Measurements from ENCODE around the gene RAB5A.
"Not testable (repeated sequence)": the region's sequence is repeated elsewhere in the genome, so short reads cannot be mapped to it uniquely, and the experiment has no call there.

RAB5A gene

DNA sequence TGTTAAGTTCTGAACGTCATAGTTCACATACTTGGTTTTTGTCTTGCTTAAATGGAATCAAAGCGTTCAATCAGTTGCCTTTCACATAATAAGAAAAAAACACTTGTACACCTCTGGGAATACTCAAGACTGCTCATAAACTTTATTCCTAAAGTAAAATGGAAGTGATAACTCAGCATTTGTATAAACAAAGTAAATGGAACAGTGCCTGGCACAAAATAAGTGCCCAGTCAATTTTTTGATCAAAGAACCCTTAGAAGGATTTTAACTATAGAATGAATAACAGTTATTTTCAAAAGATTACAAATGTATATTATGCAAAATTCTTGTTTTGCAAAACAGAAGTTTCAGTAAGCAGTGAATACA is 1.3 kb downstream of the RAB5A start:
- no peak for DNase-seq

DNA sequence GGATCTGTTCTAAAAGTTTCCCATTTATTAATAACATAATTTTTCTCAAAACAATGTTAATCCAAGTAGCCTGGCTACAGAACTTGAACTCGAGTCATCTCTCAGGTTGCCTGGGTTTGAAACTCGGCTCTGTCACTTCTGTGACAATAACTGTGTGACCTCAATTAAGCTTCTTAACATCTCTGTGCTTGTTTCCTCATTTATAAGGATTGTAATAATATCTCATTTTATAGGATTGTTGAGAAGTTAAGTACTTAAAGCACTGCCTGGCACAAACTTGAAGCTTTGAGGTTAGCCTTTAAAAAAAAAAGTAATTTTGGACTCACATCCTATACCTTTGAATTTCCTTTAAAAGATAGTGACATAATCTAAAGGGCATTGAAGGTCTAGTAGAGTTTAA is 3.4 kb downstream of the RAB5A start:
- DNase-seq = no peak

DNA sequence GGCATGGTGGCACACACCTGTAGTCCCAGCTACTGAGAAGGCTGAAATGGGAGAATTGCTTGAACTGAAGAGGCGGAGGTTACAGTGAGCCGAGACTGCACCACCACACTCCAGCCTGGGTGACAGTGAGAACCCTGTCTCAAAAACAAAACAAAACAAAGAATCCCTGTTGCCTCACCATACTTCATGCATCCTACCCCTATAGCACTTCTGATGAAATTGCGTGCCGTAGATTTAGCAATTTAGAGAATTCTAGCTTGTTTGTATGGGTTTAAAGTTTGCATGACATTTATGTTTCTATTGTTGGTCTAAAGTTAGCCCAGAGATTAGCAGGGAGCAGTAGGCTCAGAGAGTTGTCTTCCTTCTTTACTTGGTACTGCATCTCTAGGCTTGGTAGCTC is 7.8 kb downstream of the RAB5A start:
- DNase-seq = no peak

DNA sequence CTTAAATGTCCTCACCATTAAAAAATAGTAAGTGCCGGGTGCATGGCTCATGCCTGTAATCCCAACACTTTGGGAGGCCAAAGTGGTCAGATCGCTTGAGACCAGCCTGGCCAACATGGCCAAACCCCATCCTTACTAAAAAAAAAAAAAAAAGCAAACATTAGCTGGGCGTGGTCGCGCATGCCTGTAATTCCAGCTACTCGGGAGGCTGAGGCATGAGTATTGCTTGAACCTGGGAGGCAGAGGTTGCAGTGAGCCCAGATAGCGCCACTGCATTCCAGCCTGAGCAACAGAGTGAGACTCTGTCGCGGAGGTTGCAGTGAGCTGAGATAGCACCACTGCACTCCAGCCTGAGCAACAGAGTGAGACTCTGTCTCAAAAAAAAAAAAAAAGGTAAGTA is 10.5 kb downstream of the RAB5A start:
- not testable (repeated sequence) for DNase-seq

DNA sequence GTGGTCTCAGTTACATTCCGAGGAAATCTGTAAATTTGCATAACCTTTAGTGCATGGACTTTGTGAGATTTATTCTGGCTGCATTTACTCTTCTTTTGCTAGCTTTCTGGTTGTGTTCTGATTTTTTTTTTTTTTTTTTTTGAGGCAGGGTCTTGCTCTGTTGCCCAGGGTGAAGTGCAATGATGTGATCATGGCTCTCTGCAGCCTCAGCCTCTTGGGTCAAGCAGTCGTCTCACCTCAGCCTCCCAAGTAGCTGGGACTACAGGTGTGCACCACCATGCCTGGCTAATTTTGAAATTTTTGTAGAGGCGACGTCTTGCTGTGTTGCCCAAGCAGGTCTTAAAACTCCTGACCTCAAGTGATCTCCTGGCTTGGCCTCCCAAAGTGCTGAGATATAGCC is 12.6 kb downstream of the RAB5A start:
- DNase-seq = no peak

DNA sequence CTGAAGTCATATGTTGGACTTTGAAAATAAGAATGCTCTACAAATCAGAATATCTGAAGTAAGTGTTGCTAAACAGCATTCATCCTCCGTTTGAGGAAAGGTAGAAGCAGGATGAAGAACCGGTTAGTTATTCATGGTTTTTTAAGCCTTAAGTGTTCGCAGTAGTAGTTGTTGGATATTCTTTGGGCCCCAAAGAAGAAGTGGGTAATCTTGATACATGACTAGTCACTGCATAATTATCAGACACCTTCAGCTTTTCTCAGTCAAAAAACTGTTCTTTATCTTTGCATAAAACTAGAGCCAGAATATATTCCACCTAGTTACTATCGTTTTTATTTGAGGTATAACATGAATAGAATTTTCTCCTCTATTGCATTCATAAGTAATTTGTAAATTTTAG is 13.8 kb downstream of the RAB5A start:
- DNase-seq = no peak

DNA sequence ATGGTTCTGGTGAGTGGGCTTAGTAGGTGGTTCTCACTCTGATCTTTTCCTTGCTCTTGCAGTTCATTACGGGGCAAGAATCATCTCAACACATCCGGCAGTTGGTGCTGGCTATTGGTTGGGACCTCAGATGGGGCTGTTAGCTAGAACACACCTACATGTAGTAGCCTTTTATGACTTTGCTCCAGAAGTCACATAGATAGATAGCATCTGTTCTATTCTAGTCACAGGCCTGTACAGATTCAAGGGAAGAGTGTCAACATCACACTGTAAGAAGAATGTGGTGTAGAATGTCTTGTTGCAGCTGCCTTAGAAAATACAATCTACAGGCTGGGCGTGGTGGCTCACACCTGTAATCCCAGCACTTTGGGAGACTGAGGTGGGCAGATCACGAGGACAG is 15.1 kb downstream of the RAB5A start:
- DNase-seq = no peak

DNA sequence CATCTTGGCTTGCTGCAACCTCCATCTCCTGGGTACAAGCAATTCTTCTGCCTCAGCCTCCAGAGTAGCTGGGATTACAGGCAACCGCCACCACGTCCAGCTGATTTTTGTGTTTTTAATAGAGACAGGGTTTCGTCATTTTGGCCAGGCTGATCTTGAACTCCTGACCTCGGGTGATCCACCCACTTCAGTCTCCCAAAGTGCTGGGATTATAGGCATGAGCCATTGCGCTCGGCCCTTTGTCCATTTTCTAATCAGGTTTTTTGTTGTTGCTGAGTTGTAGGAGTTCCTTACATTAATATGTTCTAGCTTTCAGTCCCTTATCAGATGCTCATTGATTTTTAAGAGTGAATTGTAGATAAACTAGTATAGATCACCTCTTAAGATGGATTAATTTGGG is 20.3 kb downstream of the RAB5A start:
- no peak for DNase-seq

DNA sequence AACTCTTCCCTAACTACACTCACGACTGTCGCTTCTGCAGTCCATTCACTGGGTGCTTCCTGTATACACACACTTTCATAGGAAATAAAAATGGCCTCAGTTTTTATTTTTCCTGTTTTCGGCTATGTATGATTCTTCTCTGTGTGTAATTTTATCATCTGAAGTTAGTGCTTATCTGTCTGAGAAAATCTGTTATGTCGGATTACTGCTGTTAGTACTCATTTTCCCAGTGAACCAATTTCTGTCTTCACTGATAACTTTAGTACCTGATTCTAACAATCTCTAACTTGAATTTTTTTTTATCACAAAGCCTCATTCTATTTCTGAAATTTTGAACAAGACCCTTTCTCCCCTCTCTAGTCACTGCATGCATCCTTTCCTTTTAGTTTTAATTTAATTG is 20.9 kb downstream of the RAB5A start:
- DNase-seq = no peak

DNA sequence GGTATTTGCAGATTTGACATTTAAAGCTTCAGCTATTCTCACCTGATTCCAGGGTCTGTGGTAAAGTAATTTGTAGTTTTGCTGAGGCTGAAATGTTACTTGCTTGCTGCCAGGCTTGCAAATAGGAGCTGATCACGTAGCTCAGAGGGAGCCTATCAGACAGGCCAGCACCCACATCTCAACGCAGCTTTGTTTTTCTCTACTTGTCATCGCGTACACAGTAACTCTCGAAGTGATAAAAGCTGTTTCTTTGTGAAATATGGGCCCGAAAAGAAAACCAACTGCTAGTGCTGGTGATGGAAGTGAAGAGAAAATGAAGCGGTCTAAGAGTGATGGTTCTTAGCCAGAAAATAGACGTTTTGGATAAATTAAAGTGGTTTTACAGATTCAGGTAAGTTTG is 23.4 kb downstream of the RAB5A start:
- DNase-seq = no peak

DNA sequence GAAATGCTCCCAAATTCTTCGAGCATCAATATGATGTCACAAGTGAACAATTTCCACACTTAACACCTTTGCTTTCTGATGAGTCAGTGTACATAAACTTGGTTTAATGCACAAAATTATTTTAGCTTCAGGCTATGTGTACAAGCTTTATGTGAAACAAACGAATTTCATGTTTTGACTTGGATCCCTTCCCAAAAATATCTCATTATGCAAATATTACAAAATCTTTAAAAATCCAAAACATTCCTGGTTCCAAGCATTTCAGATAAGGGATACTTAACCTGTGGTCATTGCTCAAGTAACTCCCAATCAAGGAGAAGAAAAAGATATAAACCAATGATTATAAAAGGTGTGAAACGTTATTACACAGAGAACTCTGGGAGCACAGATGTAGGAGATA is 25.2 kb downstream of the RAB5A start:
- DNase-seq = no peak

DNA sequence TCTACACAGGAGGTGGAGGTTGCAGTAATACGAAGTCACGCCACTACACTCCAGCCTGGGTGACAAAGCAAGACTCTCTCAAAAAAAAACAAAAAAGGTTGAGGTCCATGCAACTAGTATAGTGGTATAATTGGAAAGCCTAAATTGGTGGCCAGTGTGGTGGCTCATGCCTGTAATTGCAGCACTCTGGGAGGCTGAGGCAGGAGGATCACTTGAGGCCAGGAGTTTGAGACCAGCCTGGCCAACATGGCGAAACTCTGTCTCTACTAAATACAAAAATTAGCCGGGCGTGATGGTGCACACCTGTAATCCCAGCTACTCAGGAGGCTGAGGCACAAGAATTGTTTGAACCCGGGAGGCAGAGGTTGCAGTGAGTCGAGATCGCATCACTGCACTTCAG is 42.0 kb downstream of the RAB5A start:
- DNase-seq = not testable (repeated sequence)

DNA sequence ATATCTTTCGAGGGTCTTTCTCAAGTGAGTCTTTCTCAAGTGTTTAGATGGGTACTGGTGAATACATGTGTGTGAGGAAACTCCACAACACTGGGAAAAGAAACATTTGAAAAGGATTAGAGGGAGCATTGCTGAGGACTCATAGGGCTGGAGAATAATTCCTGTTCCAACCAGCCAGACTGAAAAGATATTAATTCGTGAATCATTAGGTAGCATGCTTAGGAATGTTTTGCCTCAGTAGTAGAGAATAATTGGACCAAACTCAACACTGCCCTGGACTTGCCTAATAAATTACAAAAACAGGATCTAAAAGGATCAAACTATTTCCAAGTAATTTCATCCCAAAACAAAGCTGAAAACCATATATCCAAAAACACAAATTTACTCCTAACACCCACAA is 47.9 kb downstream of the RAB5A start:
- no peak for DNase-seq

DNA sequence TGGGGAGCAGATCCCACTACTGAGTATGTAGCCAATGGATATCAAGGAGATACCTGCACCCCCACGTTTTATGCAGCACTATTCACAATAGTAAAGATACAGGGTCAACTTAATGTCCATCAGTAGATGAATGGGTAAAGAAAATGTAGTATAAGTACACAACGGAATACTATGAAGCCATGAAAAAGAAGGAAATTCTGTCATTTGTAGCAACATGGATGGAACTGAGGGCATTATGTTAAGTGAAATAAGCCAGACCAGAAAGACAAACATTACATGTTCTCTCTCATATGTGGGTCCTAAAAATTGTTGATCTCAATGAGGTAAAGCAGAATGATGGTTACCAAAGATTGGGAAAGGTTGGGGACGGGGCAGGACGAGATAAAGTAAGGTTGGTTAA is 50.6 kb downstream of the RAB5A start:
- no peak for DNase-seq

DNA sequence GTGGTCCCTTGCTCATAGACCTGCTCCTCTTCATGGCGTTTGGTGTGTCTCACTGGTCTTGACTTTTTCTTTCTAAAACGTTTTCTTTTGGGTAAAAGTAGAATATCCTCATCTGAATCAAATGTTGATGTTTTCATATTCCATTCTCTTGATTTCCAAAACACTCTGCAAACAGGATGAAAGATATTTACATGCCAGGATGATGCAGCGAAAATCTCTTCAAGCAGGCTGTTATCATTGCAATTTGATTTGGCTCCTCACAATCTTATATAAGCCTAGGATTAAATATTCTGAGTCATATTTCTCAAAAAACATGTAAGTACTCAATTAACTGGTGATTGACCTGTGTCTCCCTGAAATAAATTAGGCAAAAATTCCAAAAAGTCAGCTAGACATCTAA is 55.0 kb downstream of the RAB5A start:
- no peak for DNase-seq

DNA sequence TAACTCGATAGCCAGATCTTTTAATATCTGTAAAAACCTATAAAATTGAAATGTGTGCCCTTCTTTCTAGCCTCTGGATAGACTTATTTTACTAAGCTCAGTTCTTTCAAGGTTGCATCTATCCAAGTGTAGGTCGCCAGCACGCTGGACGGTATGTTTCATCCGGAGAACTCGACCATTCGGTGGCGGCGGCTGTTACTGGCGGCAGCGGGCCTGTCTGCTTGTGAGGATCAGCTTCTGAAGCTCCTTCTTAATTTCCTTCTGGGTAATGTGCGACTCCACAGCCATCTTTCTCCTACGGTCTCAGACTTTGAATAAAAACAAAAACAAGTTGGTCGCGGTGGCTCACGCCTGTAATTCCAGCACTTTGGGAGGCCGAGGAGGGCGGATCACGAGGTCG is 61.1 kb downstream of the RAB5A start:
- no peak for DNase-seq

DNA sequence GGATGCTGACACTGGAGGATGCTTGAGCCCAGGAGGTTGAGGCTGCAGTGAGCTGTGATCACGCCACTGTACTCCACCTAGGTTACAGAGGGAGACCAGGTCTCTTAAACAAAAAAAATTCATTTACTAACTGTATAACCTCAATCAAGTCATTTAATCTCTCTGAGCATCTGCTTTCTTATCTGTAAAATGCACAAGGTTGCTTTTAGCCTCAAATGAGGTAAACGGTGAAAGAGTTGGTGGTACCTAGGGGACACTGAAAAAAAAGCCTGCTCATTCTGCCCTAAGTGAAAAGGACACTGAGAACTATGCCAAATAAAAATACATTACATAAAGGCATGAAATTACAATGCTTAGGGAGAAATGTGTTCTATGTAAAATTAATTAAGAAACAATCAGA is 61.7 kb downstream of the RAB5A start:
- DNase-seq = no peak

DNA sequence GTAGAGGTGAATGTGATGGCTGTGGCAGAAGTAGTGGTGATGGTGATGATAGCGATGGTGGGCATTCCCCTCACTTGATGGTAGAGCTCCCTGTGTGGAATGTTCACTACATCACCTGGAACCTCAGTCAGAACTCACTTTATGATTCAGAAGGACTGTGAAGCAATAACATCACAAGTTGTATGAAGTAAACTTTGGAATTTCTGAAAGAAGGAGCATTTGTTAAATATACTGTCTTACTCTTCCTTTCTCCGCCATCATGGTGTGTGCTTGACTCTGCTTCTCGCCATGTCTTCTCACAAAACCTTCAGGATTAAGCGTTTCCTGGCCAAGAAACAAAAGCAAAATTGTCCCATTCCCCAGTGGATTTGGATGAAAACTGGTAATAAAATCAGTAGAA is 65.3 kb downstream of the RAB5A start, which contains the start of gene PP2D1:
Gene PP2D1, minus strand, starts transcription at position 101 of the 400 bp plus-strand sequence. CDS start 192 bp downstream, outside the sequence.
- DNase-seq = no peak

DNA sequence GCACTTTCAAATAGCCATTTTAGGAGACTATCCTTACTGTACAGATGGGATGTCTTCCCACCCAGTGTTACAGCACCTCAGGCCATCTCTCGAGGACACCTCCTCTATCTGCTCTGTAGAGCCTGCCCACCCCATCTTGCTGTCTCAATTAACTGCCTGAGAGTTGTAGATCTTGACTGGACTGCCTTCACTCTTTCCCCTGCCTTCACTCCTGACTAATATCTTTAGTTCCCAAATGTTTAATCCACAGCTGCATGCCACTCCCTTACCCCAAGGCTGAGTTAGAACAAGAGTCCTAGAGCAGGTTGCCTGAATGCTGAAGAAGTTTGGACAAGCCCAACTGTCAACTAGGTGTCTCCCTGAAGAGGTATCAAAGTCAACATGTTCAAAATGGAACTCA is 66.5 kb downstream of the RAB5A start:
- no peak for DNase-seq

DNA sequence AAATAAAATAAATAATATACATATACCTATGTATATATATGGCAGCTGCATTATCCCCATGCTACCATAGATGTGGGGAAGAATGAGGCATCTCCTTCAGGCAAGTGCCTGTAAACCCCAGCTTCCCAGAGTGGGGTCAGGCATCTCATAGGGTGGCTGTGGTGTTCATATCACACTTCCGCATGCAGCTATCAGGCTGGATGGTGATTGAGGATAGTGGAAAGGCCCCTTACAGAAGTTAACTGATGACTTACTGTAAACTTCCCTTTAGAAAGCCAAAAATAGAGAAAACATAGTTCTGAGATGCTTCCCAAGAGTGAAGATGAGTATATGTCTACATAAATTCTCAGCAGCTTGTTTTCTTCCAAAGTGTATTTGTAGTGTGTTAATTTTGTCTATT is 68.6 kb downstream of the RAB5A start:
- DNase-seq = no peak

DNA sequence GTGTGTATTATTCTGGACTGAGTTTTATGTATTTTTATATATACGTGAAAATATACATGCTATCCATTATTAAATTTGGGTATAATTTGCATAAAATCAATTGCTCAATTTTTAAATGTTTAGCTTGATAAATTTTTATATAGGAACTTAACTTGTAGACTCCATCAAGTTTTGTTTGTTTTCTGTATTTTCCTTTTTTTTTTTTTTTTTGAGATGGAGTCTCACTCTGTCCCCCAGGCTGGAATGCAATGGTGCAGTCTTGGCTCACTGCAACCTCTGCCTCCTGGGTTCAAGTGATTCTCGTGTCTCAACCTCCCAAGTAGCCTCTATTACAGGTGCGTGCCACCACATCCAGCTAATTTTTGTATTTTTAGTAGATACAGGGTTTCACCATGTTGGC is 69.2 kb downstream of the RAB5A start:
- not testable (repeated sequence) for DNase-seq

DNA sequence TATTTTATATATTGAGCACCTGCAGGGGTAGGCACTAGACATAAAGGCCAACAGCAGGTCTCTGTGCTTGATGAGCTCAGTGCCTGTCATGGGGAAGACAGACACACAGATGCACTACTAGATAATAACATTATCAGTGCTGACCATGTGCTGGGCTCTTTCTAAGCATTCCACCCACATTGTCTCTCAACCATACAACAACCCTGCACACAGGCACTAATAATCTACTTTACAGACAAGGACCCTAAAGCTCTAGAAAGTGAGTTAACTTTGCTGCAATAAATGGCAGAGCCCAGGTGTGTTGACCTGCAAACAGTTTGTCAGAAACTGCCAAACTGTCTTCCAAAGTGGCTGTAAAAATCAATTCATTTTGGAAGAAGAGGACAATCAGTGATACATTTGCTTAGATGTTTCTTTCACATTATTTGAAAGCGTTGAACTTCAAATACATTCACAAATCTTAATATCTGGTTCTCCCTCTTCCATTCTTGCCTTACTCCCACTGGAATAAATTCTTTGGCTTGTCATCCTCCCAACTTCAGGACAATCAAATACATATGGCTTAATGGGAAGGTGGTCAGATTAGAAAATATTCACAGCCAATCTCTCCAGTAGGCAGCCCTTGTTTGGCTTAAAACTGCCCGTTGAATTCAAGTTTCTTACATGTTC is 76.2 kb downstream of the RAB5A start:
- no peak for DNase-seq

DNA sequence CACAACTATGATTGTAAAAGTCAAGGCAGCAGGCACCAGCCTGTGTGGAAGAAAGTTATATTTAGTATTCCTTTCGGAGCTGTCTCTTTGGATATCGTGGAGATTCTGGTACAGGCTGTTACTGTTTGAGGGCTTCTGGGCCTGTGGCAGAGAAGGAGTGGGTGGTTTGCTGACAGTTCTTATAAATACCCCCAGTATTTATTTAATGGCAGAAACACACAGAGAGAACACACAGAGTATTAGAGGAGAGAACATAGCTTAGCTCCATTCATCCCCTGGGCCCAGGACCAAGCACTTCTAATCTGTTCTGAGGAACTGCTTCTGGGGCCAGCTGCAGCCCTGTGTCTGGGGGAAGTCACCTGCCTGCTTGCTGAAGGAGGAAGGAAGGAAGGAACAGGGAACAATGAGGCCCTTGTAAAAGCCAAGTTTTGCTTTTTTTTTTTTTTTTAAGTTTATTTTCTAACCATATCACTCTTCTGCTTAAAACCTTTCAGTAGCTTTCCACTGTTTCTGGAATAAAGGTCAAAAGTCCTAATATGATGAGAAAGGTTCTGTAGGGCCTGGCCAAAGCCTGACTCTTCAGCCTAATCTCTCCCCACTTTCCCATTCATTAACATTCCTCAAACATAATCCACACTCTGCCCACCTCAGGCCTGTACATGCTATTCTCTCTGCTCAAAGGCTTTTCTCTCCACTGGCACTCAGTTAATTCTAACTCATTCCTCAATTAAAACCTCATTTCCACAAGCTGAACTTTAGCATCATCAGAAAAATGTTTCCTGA is 76.9 kb downstream of the RAB5A start:
- no peak for DNase-seq

DNA sequence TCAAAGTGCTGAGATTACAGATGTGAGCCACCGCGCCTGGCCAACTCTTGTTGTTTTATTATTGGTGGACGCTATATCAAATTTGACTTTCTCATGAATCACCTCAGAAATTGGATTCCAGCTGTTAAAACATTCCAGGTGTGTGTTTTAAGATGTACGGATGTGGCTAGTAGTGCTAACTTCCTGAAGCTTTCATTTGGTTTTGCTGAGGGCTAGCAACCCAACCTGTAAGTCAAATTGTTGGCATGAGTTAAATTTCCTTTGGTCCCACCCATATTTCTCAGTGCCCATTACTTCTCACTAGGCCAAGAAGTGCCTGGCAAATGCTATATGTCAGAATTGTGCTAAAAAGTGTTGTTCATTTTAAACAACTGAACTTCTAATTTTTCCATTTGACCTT is 80.2 kb downstream of the RAB5A start:
- no peak for DNase-seq

DNA sequence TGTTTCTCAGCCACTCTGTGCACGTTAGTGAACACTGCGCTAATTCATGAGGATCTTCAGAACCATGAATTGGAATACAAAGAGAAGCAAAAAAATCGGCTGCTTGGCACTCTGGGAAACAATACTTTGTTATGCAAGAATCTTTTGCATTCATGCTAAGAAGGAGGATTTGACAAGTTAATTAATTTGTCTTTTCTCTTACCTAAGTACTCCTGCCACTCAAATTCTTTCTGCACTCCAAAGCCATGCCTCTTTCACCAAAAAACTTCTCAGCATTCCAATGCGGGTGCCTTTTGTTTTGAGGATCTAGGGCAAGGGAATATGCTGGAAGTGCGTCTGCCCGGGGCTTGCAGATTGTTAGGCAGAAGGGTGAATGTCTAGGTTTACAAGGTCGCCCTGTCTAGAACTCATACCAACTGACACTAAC is 82.0 kb downstream of the RAB5A start:
- no peak for DNase-seq

Measured in stimulated activated CD4-positive, alpha-beta T cell treated with anti-CD3 and anti-CD28 coated beads, Interleukin-2, amount 100 ng/mL, for 48 hours (primary cell).